Endothelial cell of umbilical vein (primary cell): ENCODE results near the gene BEAN1. TPM values are rescaled to one million over a fixed set of nuclear protein-coding genes. Genes with fewer than 3 reads are reported as not detected.
A peak's percentile ranks its signal among the peaks of the same experiment; 100 is the strongest.

Experiments used
- BruUV-seq: library from RNA; stranded (reverse); fragments of 400-500 nt; replicated peaks from 2 replicates; lab custom pipeline; 2021; lab: Mats Ljungman, UMichigan
- CTCF ChIA-PET: fragments of 300-600, 350-600 bp; sonication (Branson Sonifier 250); formaldehyde crosslinking; loops from one replicate; lab custom pipeline; 2021; ENCODE audit warnings: antibody characterized with exemption, inconsistent platforms; lab: Charles Lee
- POLR2A ChIA-PET: fragments of 300-600, 350-600 bp; sonication (Branson Sonifier 250); formaldehyde crosslinking; loops from one replicate; lab custom pipeline; 2021; ENCODE audit warnings: antibody characterized with exemption, inconsistent platforms; lab: Charles Lee
- DNase-seq: peaks from one replicate; pipeline ENCODE4 v3.0.0-alpha.2; 2011; ENCODE audit warnings: low read depth, low spot score
- FAIRE-seq: peaks from 2 replicates; lab custom pipeline; 2011; peaks lifted over from hg19 to GRCh38; lab: Jason Lieb, UNC
- H2AFZ ChIP-seq: 2 replicates; pipeline ENCODE4 v1.6.0; 2012; ENCODE audit warnings: low read depth, low read length, control low read depth, inconsistent platforms
- H3K27ac ChIP-seq: 2 replicates; pipeline ENCODE4 v1.5.1; 2011; ENCODE audit warnings: low read depth, mild to moderate bottlenecking, control low read depth, low read length, moderate library complexity; ENCODE audit not compliant: insufficient read depth
- H3K27me3 ChIP-seq, 2 experiments: 2 replicates each; pipeline versions ENCODE4 v1.6.0 to v1.6.1; 2011; ENCODE audit warnings: low read length in 2 of 2, mixed read lengths in 1 of 2; ENCODE audit not compliant: control insufficient read depth in 2 of 2, insufficient read depth in 2 of 2
- H3K36me3 ChIP-seq, 2 experiments: 2 replicates in 1 of 2; 3 replicates in 1 of 2; pipeline ENCODE4 v1.5.1; 2011; ENCODE audit warnings: low read length in 2 of 2, mild to moderate bottlenecking in 1 of 2, moderate library complexity in 1 of 2; ENCODE audit not compliant: control insufficient read depth in 2 of 2, insufficient read depth in 2 of 2; ENCODE audit errors: extremely low read depth in 1 of 2
- H3K4me1 ChIP-seq: 3 replicates; pipeline ENCODE4 v1.5.1; 2011; ENCODE audit warnings: mild to moderate bottlenecking, low read length; ENCODE audit not compliant: control insufficient read depth, insufficient read depth; ENCODE audit errors: extremely low read depth
- H3K4me2 ChIP-seq: 2 replicates; pipeline ENCODE4 v1.6.1; 2011; ENCODE audit warnings: low read length, control low read depth, mixed read lengths; ENCODE audit not compliant: insufficient read depth
- H3K4me3 ChIP-seq, 3 experiments: fragments of 200-600 bp in 1 of 3; sonication (generic), shearing (Covaris generic) in 1 of 3; replicated peaks in 1 of 3; 2 replicates each; pipeline ENCODE4 v1.5.1; 2011 to 2016; ENCODE audit warnings: control low read depth in 3 of 3, low read length in 3 of 3, mild to moderate bottlenecking in 2 of 3, inconsistent platforms in 1 of 3, low read depth in 1 of 3, moderate library complexity in 1 of 3; ENCODE audit not compliant: insufficient read depth in 1 of 3
- H3K79me2 ChIP-seq: 2 replicates; pipeline ENCODE4 v1.6.0; 2012; ENCODE audit warnings: low read length, inconsistent platforms; ENCODE audit not compliant: control insufficient read depth, insufficient read depth
- H3K9ac ChIP-seq: replicated peaks from 2 replicates; pipeline ENCODE3; 2011; ENCODE audit warnings: low read length, control low read depth; ENCODE audit not compliant: insufficient read depth; ENCODE audit errors: extremely low read depth
- H3K9me1 ChIP-seq: replicated peaks from 3 replicates; pipeline ENCODE4 v1.6.0; 2011; ENCODE audit warnings: mild to moderate bottlenecking, low read length; ENCODE audit not compliant: control insufficient read depth, insufficient read depth; ENCODE audit errors: extremely low read depth
- H3K9me3 ChIP-seq: replicated peaks from 2 replicates; pipeline ENCODE4 v1.5.1; 2012; ENCODE audit warnings: low read length, inconsistent platforms; ENCODE audit not compliant: control insufficient read depth, insufficient read depth
- H4K20me1 ChIP-seq: replicated peaks from 2 replicates; pipeline ENCODE3; 2011; ENCODE audit warnings: mild to moderate bottlenecking, low read length; ENCODE audit not compliant: control insufficient read depth, insufficient read depth; ENCODE audit errors: extremely low read depth
- EZH2 ChIP-seq: IDR thresholded peaks from 2 replicates; pipeline ENCODE4 v1.6.1; 2012; ENCODE audit warnings: borderline replicate concordance, low read depth, mild to moderate bottlenecking, moderate library complexity, low read length, inconsistent platforms; ENCODE audit not compliant: severe bottlenecking
- FOS ChIP-seq: IDR thresholded peaks from 2 replicates; pipeline ENCODE4 v1.6.1; 2011; ENCODE audit warnings: mild to moderate bottlenecking, low read length, moderate library complexity, borderline replicate concordance; ENCODE audit not compliant: insufficient read depth
- GATA2 ChIP-seq: IDR thresholded peaks from 2 replicates; pipeline ENCODE4 v1.7.0; 2011; ENCODE audit warnings: low read depth, mild to moderate bottlenecking, moderate library complexity, mixed read lengths, low read length; ENCODE audit not compliant: insufficient read length, insufficient read depth
- JUN ChIP-seq: IDR thresholded peaks from 2 replicates; pipeline ENCODE4 v1.6.1; 2011; ENCODE audit warnings: borderline replicate concordance, low read depth; ENCODE audit not compliant: insufficient read length, insufficient read depth
- MAX ChIP-seq: IDR thresholded peaks from 2 replicates; pipeline ENCODE4 v1.6.1; 2011; ENCODE audit not compliant: insufficient read depth, insufficient read length
- MYC ChIP-seq: IDR thresholded peaks from one replicate; pipeline ENCODE4 v1.6.1; 2011; ENCODE audit warnings: mild to moderate bottlenecking, low read depth, low read length
- POLR2A ChIP-seq: IDR thresholded peaks from 2 replicates; pipeline ENCODE4 v1.6.1; 2012; ENCODE audit warnings: low read depth, mild to moderate bottlenecking, control low read depth, low read length
- POLR2AphosphoS5 ChIP-seq: IDR thresholded peaks from 2 replicates; pipeline ENCODE4 v1.6.1; 2012; ENCODE audit warnings: low read depth, mild to moderate bottlenecking, control low read depth, low read length, moderate library complexity; ENCODE audit not compliant: insufficient read depth
- dilution Hi-C: fragments of 300-500 bp; cut with MboI; formaldehyde crosslinking; loops from one replicate; pipeline ENCODE4 v1.15.0; 2019; ENCODE audit warnings: low sequenced_read_pairs; ENCODE audit not compliant: extremely low pct_ligation_motif_present
- intact Hi-C: fragments of 100-400 bp; cut with micrococcal nuclease; formaldehyde crosslinking; loops from one replicate; pipeline ENCODE4 v1.10.0; 2022
- polyA plus RNA-seq, 4 experiments: library from polyadenylated mRNA; depleted of rRNA in 3 of 4; stranded (reverse) in 3 of 4; unstranded in 1 of 4; fragments of >200 nt; gene quantifications; 2 replicates each; pipeline versions ENCODE4 v1.2.1 to v1.2.3, GENCODE V29; 2011 to 2012; ENCODE audit warnings: missing spikeins in 1 of 4
- total RNA-seq: library from RNA; stranded (reverse); gene quantifications from 2 replicates; pipeline ENCODE4 v1.2.3, GENCODE V29; 2021
- TF ChIP-seq, protein P1 (sequence below), 2 donors: IDR thresholded peaks; 1 replicate in 1 of 2; 2 replicates in 1 of 2; pipeline ENCODE4 v1.5.1; 2011; ENCODE audit warnings: low read length in 2 of 2, mild to moderate bottlenecking in 2 of 2, moderate library complexity in 2 of 2, control low read depth in 1 of 2, inconsistent platforms in 1 of 2, low read depth in 1 of 2; ENCODE audit not compliant: insufficient read depth in 1 of 2; ENCODE audit errors: extremely low read depth in 1 of 2

BEAN1 gene
- total and polyA plus RNA-seq, 2 donors (not counting 3 experiments of a cell fraction or from before 2014, with no cell fraction given) = not detected

- peaks cover 0 to 8% of the 10 kb centered on the region in 2 experiments for H3K27me3 ChIP-seq
- dilution Hi-C loops (no loop called here), intact Hi-C loops (loop anchor here (5.0 kb wide), 1 partner anchor 48 kb away; the partner anchor contains the start of gene BEAN1)
- no TSS peak for BruUV-seq
- no peaks in the 10 kb centered on the region for H3K9me3 ChIP-seq
- H4K20me1 ChIP-seq = no peaks in the 10 kb centered on the region
- no peak overlapping the region for H3K4me3 ChIP-seq
- ChIA-PET CTCF (interaction anchor here (0.6 to 3.4 kb wide), 7 partner anchors 36 to 114 kb away, joined by 3 to 15 read pairs (median 7); no protein-coding TSS in a partner anchor), POLR2A (no interaction called here)
- no peak for TF ChIP-seq GATA2
- H2AFZ ChIP-seq = no peak overlapping the region
- DNase-seq (no peak), FAIRE-seq (no peak)
- H3K36me3 ChIP-seq = no peaks in the 10 kb centered on the region
- peaks cover 5% of the 10 kb centered on the region for H3K4me1 ChIP-seq
- no peaks in the 10 kb centered on the region for H3K9me1 ChIP-seq
- H3K9ac ChIP-seq = no peak overlapping the region
- no peak overlapping the region for H3K27ac ChIP-seq
- no peak overlapping the region for H3K4me2 ChIP-seq
- no peaks in the 10 kb centered on the region for H3K79me2 ChIP-seq
Measured at GRCh38 chr16:66475232-66475631, 48.1 kb downstream of the BEAN1 start.

GRCh38 chr16:66476328-66477027, 49.4 kb downstream of the BEAN1 start:
- Histone ChIP-seq H2AFZ (no peak overlapping the region), H3K4me3 (no peak overlapping the region), H3K4me1 (peaks cover 5% of the 10 kb centered on the region), H3K79me2 (no peaks in the 10 kb centered on the region), H4K20me1 (no peaks in the 10 kb centered on the region), H3K9ac (no peak overlapping the region), H3K4me2 (no peak overlapping the region), H3K36me3 (no peaks in the 10 kb centered on the region), H3K9me3 (no peaks in the 10 kb centered on the region), H3K9me1 (no peaks in the 10 kb centered on the region), H3K27ac (no peak overlapping the region), H3K27me3 (peaks cover 0 to 8% of the 10 kb centered on the region in 2 experiments)
- CTCF ChIA-PET = interaction anchor here (0.6 to 3.4 kb wide), 12 partner anchors 11 to 158 kb away, joined by 3 to 18 read pairs (median 4); no protein-coding TSS in a partner anchor
- no peak for DNase-seq
- BruUV-seq = no TSS peak
- POLR2A ChIA-PET = no interaction called here
- TF ChIP-seq MYC (no peak), POLR2A (no peak), GATA2 (no peak), POLR2AphosphoS5 (no peak), FOS (no peak), JUN (no peak), MAX (no peak), EZH2 (no peak)
- TF ChIP-seq, protein P1, sequence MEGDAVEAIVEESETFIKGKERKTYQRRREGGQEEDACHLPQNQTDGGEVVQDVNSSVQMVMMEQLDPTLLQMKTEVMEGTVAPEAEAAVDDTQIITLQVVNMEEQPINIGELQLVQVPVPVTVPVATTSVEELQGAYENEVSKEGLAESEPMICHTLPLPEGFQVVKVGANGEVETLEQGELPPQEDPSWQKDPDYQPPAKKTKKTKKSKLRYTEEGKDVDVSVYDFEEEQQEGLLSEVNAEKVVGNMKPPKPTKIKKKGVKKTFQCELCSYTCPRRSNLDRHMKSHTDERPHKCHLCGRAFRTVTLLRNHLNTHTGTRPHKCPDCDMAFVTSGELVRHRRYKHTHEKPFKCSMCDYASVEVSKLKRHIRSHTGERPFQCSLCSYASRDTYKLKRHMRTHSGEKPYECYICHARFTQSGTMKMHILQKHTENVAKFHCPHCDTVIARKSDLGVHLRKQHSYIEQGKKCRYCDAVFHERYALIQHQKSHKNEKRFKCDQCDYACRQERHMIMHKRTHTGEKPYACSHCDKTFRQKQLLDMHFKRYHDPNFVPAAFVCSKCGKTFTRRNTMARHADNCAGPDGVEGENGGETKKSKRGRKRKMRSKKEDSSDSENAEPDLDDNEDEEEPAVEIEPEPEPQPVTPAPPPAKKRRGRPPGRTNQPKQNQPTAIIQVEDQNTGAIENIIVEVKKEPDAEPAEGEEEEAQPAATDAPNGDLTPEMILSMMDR (IDR thresholded peaks at IDR 0.05; ENCODE audit: extremely low read depth in 1 of 2, insufficient read depth in 1 of 2, low read depth in 1 of 2, low read length in 2 of 2) = no peak
- FAIRE-seq = peak; percentile 12
- intact Hi-C loops = loop anchor here (5.0 kb wide), 1 partner anchor 49 kb away; the partner anchor contains the start of gene BEAN1
- dilution Hi-C loops = no loop called here
